CD4-positive, alpha-beta T cell treated with Interleukin-10 for 1 hour (primary cell): Measurements from ENCODE around the gene SENP2.
A peak's percentile ranks its signal among the peaks of the same experiment; 100 is the strongest.
"Not testable (repeated sequence)": the region's sequence is repeated elsewhere in the genome, so short reads cannot be mapped to it uniquely, and the experiment has no call there.

Source experiments
- DNase-seq: peaks from one replicate; pipeline ENCODE4 v3.0.0-alpha.2; 2020

SENP2 gene

GRCh38 chr3:185585859-185586685 is at the start of gene SENP2:
SENP2 (plus strand) TSS chr3:185586295; CDS start chr3:185586414, 119 bp downstream.
- DNase-seq = peak; percentile 100

GRCh38 chr3:185537369-185537970 is 48.6 kb upstream of the SENP2 start:
- peak; percentile 11 for DNase-seq

GRCh38 chr3:185539934-185540333 is 46.2 kb upstream of the SENP2 start:
- DNase-seq = no peak

- no peak for DNase-seq
Observed at GRCh38 chr3:185540695-185541094, 45.4 kb upstream of the SENP2 start.

- no peak for DNase-seq
Observed at GRCh38 chr3:185549122-185549521, 37.0 kb upstream of the SENP2 start.

- DNase-seq = no peak
Observed at GRCh38 chr3:185549651-185550111, 36.4 kb upstream of the SENP2 start.

- no peak for DNase-seq
Observed at GRCh38 chr3:185552358-185552877, 33.7 kb upstream of the SENP2 start, which contains the start of gene LIPH. LIPH (minus strand) TSS chr3:185552588; CDS start chr3:185552471, 117 bp downstream.

GRCh38 chr3:185555101-185555501 is 31.0 kb upstream of the SENP2 start:
- no peak for DNase-seq

- DNase-seq = no peak
Observed at GRCh38 chr3:185555860-185556347, 30.2 kb upstream of the SENP2 start.

- not testable (repeated sequence) for DNase-seq
Observed at GRCh38 chr3:185556640-185557039, 29.5 kb upstream of the SENP2 start.

- DNase-seq = no peak
Observed at GRCh38 chr3:185558395-185558794, 27.7 kb upstream of the SENP2 start.

- DNase-seq = no peak
Observed at GRCh38 chr3:185559706-185560090, 26.4 kb upstream of the SENP2 start.

GRCh38 chr3:185560676-185561075 is 25.4 kb upstream of the SENP2 start:
- DNase-seq = no peak

- DNase-seq = no peak
Observed at GRCh38 chr3:185561374-185561943, 24.6 kb upstream of the SENP2 start.

- DNase-seq = no peak
Observed at GRCh38 chr3:185561958-185562357, 24.1 kb upstream of the SENP2 start.

- DNase-seq = no peak
Observed at GRCh38 chr3:185572183-185572582, 13.9 kb upstream of the SENP2 start.

- DNase-seq = peak; percentile 80
Observed at GRCh38 chr3:185575108-185575869, 10.8 kb upstream of the SENP2 start.

GRCh38 chr3:185582236-185582635 is 3.9 kb upstream of the SENP2 start:
- DNase-seq = no peak

- peak; percentile 64 for DNase-seq
Observed at GRCh38 chr3:185582871-185583270, 3.2 kb upstream of the SENP2 start.

GRCh38 chr3:185583925-185584324 is 2.2 kb upstream of the SENP2 start:
- no peak for DNase-seq

GRCh38 chr3:185584686-185585085 is 1.4 kb upstream of the SENP2 start:
- DNase-seq = no peak

- no peak for DNase-seq
Observed at GRCh38 chr3:185585518-185585858, 607 bp upstream of the SENP2 start.

GRCh38 chr3:185586686-185587039 is 568 bp downstream of the SENP2 start:
- no peak for DNase-seq
